HepG2 (cell line): ENCODE measurements around the gene NUP93. TPM values are rescaled to one million over a fixed set of nuclear protein-coding genes. Genes with fewer than 3 reads are reported as not detected.

Experiments used
- HNRNPL ChIP-seq: fragments of 200-400 bp; formaldehyde crosslinking; IDR thresholded peaks from 2 replicates; pipeline ENCODE4 v1.6.1; 2017; ENCODE audit warnings: mild to moderate bottlenecking, low read depth, low read length
- KDM3A ChIP-seq: IDR thresholded peaks from 2 replicates; pipeline ENCODE4 v1.6.1; 2018; ENCODE audit warnings: low read depth, missing compliant biosample characterization
- NR2C2 ChIP-seq: sonication (generic); formaldehyde crosslinking; IDR thresholded peaks from 2 replicates; pipeline ENCODE4 v1.4.0; 2020; ENCODE audit warnings: missing genetic modification reagents, mild to moderate bottlenecking, moderate library complexity, borderline replicate concordance
- THRA ChIP-seq: sonication (generic); formaldehyde crosslinking; IDR thresholded peaks from 2 replicates; pipeline ENCODE4 v1.4.0; 2020; ENCODE audit warnings: missing genetic modification reagents, borderline replicate concordance
- ZBTB4 ChIP-seq: sonication (generic); formaldehyde crosslinking; IDR thresholded peaks from 2 replicates; pipeline ENCODE4 v1.4.0; 2020; ENCODE audit warnings: missing genetic modification reagents, mild to moderate bottlenecking, borderline replicate concordance
- ZC3H13 ChIP-seq: sonication (generic); formaldehyde crosslinking; IDR thresholded peaks from 2 replicates; pipeline ENCODE4 v1.8.1; 2023; ENCODE audit warnings: mild to moderate bottlenecking, missing genetic modification reagents, moderate library complexity
- ZNF362 ChIP-seq: sonication (generic); formaldehyde crosslinking; IDR thresholded peaks from 2 replicates; pipeline ENCODE4 v1.4.0; 2020; ENCODE audit warnings: missing genetic modification reagents, mild to moderate bottlenecking, borderline replicate concordance
- ZNF546 ChIP-seq: sonication (generic); formaldehyde crosslinking; conservative IDR thresholded peaks from 2 replicates; pipeline ENCODE4 v1.8.1; 2023; ENCODE audit warnings: mild to moderate bottlenecking, missing genetic modification reagents
- ZNF766 ChIP-seq: sonication (generic); formaldehyde crosslinking; IDR thresholded peaks from 2 replicates; pipeline ENCODE4 v1.5.0; 2020; ENCODE audit warnings: missing genetic modification reagents, borderline replicate concordance
- ZNF850 ChIP-seq: sonication (generic); formaldehyde crosslinking; conservative IDR thresholded peaks from 2 replicates; pipeline ENCODE4 v1.9.0; 2021; ENCODE audit warnings: mild to moderate bottlenecking, missing genetic modification reagents
- polyA plus RNA-seq, 8 experiments: library from polyadenylated mRNA; depleted of rRNA in 3 of 8; stranded (reverse) in 7 of 8; unstranded in 1 of 8; fragments of >200 nt; fragmentation: Illumina TruSeq in 4 of 8; extraction: Trizol in 4 of 8; gene quantifications; 2 replicates each; pipeline versions ENCODE4 v1.2.1 to v1.2.3, GENCODE V29; 2011 to 2016; ENCODE audit warnings: low read depth in 4 of 8, missing spikeins in 1 of 8, mixed read lengths in 1 of 8; ENCODE audit not compliant: insufficient read depth in 1 of 8
- total RNA-seq, 5 experiments: library from RNA; depleted of rRNA; stranded (reverse); fragments of >200 nt; fragmentation: Illumina TruSeq; extraction: Trizol; gene quantifications; 2 replicates each; pipeline ENCODE4 v1.2.3, GENCODE V29; 2016; ENCODE audit warnings: low read depth in 1 of 5
- TF ChIP-seq, protein P1 (sequence below): sonication (generic); formaldehyde crosslinking; IDR thresholded peaks from 2 replicates; pipeline ENCODE4 v1.4.0; 2020; ENCODE audit warnings: missing genetic modification reagents

NUP93 gene
- total and polyA plus RNA-seq, 2 of the 13 experiments (the other 11 are each of a cell fraction or from before 2014, with no cell fraction given), result 58.5 to 140 TPM

DNA sequence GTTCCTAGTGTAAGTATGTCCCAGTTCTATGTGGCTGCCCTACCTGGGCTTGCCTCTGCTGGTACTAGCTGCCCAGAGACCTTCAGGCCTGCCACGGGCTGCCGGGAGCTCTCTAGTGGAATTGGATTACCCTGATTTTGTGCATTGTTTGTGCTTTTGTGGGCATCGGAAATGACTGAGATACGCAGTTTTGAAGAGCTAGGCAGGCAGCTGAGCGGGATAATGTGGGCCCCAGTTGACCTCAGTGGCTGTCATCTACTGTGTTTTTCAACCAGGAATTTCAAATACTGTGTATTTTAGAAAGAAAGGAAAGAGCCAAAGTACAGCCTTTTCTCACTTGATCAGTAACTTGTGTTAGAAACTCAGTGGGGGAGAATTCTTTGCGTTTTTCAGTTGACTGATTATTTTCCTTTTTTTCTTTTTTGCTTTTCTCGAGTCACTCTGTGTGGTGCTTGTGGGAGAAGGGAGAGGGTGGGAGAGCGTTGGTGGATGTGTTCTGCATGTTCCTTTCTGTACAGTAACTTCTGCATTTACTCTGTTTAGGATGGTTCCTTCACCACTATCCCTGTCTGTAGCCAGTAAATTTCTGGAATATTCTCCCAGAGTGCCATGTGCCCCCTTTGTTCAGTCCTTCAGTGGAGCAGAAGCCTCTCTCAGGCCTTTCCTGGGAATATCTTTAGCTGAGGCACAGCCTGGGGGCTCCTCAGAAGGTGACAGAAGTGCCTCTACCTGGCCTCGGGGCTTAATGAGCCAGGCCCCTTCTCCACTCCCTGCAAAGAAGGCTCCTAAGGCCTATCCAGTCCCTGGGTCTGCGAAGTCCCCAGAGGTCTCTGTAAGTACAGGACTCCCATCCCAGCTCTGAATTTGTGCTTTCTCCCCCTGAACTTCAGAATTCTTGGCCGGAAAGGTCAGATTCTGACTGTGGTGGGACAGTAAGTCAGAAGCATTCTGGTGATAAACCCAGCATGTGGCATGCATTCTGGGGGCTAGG is 120.1 kb downstream of the NUP93 start (continued):
- TF ChIP-seq, protein P1, sequence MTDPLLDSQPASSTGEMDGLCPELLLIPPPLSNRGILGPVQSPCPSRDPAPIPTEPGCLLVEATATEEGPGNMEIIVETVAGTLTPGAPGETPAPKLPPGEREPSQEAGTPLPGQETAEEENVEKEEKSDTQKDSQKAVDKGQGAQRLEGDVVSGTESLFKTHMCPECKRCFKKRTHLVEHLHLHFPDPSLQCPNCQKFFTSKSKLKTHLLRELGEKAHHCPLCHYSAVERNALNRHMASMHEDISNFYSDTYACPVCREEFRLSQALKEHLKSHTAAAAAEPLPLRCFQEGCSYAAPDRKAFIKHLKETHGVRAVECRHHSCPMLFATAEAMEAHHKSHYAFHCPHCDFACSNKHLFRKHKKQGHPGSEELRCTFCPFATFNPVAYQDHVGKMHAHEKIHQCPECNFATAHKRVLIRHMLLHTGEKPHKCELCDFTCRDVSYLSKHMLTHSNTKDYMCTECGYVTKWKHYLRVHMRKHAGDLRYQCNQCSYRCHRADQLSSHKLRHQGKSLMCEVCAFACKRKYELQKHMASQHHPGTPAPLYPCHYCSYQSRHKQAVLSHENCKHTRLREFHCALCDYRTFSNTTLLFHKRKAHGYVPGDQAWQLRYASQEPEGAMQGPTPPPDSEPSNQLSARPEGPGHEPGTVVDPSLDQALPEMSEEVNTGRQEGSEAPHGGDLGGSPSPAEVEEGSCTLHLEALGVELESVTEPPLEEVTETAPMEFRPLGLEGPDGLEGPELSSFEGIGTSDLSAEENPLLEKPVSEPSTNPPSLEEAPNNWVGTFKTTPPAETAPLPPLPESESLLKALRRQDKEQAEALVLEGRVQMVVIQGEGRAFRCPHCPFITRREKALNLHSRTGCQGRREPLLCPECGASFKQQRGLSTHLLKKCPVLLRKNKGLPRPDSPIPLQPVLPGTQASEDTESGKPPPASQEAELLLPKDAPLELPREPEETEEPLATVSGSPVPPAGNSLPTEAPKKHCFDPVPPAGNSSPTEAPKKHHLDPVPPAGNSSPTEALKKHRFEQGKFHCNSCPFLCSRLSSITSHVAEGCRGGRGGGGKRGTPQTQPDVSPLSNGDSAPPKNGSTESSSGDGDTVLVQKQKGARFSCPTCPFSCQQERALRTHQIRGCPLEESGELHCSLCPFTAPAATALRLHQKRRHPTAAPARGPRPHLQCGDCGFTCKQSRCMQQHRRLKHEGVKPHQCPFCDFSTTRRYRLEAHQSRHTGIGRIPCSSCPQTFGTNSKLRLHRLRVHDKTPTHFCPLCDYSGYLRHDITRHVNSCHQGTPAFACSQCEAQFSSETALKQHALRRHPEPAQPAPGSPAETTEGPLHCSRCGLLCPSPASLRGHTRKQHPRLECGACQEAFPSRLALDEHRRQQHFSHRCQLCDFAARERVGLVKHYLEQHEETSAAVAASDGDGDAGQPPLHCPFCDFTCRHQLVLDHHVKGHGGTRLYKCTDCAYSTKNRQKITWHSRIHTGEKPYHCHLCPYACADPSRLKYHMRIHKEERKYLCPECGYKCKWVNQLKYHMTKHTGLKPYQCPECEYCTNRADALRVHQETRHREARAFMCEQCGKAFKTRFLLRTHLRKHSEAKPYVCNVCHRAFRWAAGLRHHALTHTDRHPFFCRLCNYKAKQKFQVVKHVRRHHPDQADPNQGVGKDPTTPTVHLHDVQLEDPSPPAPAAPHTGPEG, result no peak
- no peak for TF ChIP-seq HNRNPL
- no peak for TF ChIP-seq ZNF546 (CRISPR knock-in tag)
- no peak; the same call in 1 of the 2 replicates for TF ChIP-seq ZC3H13 (CRISPR knock-in tag)
- TF ChIP-seq THRA, result peak; percentile 90
- no peak for TF ChIP-seq ZBTB4 (CRISPR knock-in tag)
- TF ChIP-seq ZNF362, result peak; percentile 25; the same call in 1 of the 2 replicates
- TF ChIP-seq ZNF850, result peak; percentile 95
- 0 out of 2 replicates have a peak, but pooled peaks have one; percentile 59 for TF ChIP-seq KDM3A (CRISPR knock-in tag)
- no peak for TF ChIP-seq NR2C2 (CRISPR knock-in tag)
- TF ChIP-seq ZNF766 (CRISPR knock-in tag), result no peak
